Measurements from ENCODE around the gene GJA3. TPM values are rescaled to one million over a fixed set of nuclear protein-coding genes. Genes with fewer than 3 reads are reported as not detected.

The GJA3 gene
- total RNA-seq, 3 donors from 2014 or later (not counting 1 experiment from before 2014, with no cell fraction given) = 0.18 TPM; not detected in 2

GRCh38 chr13:20165417-20166257 is 4.8 kb upstream of the GJA3 start:
- Mint-ChIP-seq H3K9me3 (no peaks in the 10 kb centered on the region), H3K27me3 (ENCODE audit: low read depth in 2 of 2) (peaks cover 33 to 35% of the 10 kb centered on the region in 2 donors), H3K4me3 (no peak overlapping the region), H3K27ac (no peak overlapping the region), H3K4me1 (peaks cover 4 to 9% of the 10 kb centered on the region in 2 donors), H3K36me3 (no peaks in the 10 kb centered on the region)
- DNase-seq (no peak), ATAC-seq (no peak)
- Histone ChIP-seq H3K36me3 (ENCODE audit: control insufficient read depth, insufficient read depth, low read length) (no peaks in the 10 kb centered on the region), H3K27ac (ENCODE audit: low read length) (no peak overlapping the region), H3K27me3 (ENCODE audit: control insufficient read depth, insufficient read depth, low read length) (peaks cover 16% of the 10 kb centered on the region), H3K4me3 (ENCODE audit: low read length) (no peak overlapping the region), H3K4me1 (ENCODE audit: control insufficient read depth, insufficient read depth, low read length) (peaks cover 6% of the 10 kb centered on the region), H3K9me3 (ENCODE audit: control insufficient read depth, insufficient read depth, low read length) (no peaks in the 10 kb centered on the region)
- no peak for TF ChIP-seq CTCF (IDR thresholded peaks at IDR 0.05)
- intact Hi-C loops (cut with micrococcal nuclease) = no loop called here
- WGBS (ENCODE audit: insufficient coverage) = 83% methylated on average over 7 of the region's 11 CpGs

- Histone ChIP-seq H3K9me3 (ENCODE audit: control insufficient read depth, insufficient read depth, low read length) (no peaks in the 10 kb centered on the region), H3K27me3 (ENCODE audit: control insufficient read depth, insufficient read depth, low read length) (peaks cover 26% of the 10 kb centered on the region), H3K4me3 (ENCODE audit: low read length) (no peak overlapping the region), H3K36me3 (ENCODE audit: control insufficient read depth, insufficient read depth, low read length) (no peaks in the 10 kb centered on the region), H3K27ac (ENCODE audit: low read length) (no peak overlapping the region), H3K4me1 (ENCODE audit: control insufficient read depth, insufficient read depth, low read length) (peaks cover 10% of the 10 kb centered on the region)
- TF ChIP-seq CTCF (IDR thresholded peaks at IDR 0.05) = no peak
- Mint-ChIP-seq H3K9me3 (no peaks in the 10 kb centered on the region), H3K4me3 (peak overlapping the region; percentile 74), H3K36me3 (no peaks in the 10 kb centered on the region), H3K27me3 (ENCODE audit: low read depth in 2 of 2) (peaks cover 41 to 51% of the 10 kb centered on the region in 2 donors), H3K27ac (no peak overlapping the region), H3K4me1 (peaks cover 4 to 13% of the 10 kb centered on the region in 2 donors)
- no peak for DNase-seq
- WGBS (ENCODE audit: insufficient coverage) = 49% methylated on average over 16 of the region's 16 CpGs
- ATAC-seq = no peak
- intact Hi-C loops (cut with micrococcal nuclease) = no loop called here
These were observed 1.1 kb upstream of the GJA3 start for GRCh38 chr13:20161951-20162300.

- H3K36me3 Mint-ChIP-seq = no peaks in the 10 kb centered on the region
- intact Hi-C loops (cut with micrococcal nuclease) = no loop called here
- DNase-seq (peak; percentile 27 to 74), ATAC-seq (peak; percentile 65 to 71 (median 66))
- Histone ChIP-seq H3K27ac (ENCODE audit: low read length) (no peak overlapping the region), H3K4me3 (ENCODE audit: low read length) (peak overlapping the region; percentile 23), H3K4me1 (ENCODE audit: control insufficient read depth, insufficient read depth, low read length) (peaks cover 10% of the 10 kb centered on the region), H3K9me3 (ENCODE audit: control insufficient read depth, insufficient read depth, low read length) (no peaks in the 10 kb centered on the region), H3K36me3 (ENCODE audit: control insufficient read depth, insufficient read depth, low read length) (no peaks in the 10 kb centered on the region), H3K27me3 (ENCODE audit: control insufficient read depth, insufficient read depth, low read length) (peaks cover 26% of the 10 kb centered on the region)
- 2% methylated on average over 79 of the region's 79 CpGs for WGBS (ENCODE audit: insufficient coverage)
- peaks cover 36 to 46% of the 10 kb centered on the region in 2 donors for H3K27me3 Mint-ChIP-seq (ENCODE audit: low read depth in 2 of 2)
- H3K27ac Mint-ChIP-seq = no peak overlapping the region
- H3K4me1 Mint-ChIP-seq = peaks cover 4 to 13% of the 10 kb centered on the region in 2 donors
- peak overlapping the region; percentile 74 for H3K4me3 Mint-ChIP-seq
- no peaks in the 10 kb centered on the region for H3K9me3 Mint-ChIP-seq
- TF ChIP-seq CTCF (IDR thresholded peaks at IDR 0.05) = no peak
These were observed 561 bp upstream of the GJA3 start for GRCh38 chr13:20161275-20161950.

Measured in natural killer cell (primary cell).